Gastroesophageal sphincter (tissue), 3 donors: Measurements from ENCODE around the gene THEM5.

Source experiments
- CTCF ChIP-seq, 4 experiments: fragments of 200-600 bp in 2 of 4; fragments of 450-650 bp in 2 of 4; sonication (generic) in 1 of 4; IDR thresholded peaks; one replicate each; pipeline ENCODE4 v1.5.1; 2017 to 2019; ENCODE audit warnings: antibody characterized with exemption in 4 of 4, mild to moderate bottlenecking in 2 of 4, moderate library complexity in 2 of 4
- EP300 ChIP-seq: sonication (generic); formaldehyde crosslinking; IDR thresholded peaks from one replicate; pipeline ENCODE4 v1.6.1; 2017; ENCODE audit warnings: antibody characterized with exemption, mild to moderate bottlenecking
- POLR2A ChIP-seq, 2 donors: fragments of 450-650 bp; IDR thresholded peaks; one replicate each; pipeline ENCODE4 v1.6.1; 2017; ENCODE audit warnings: antibody characterized with exemption in 2 of 2, mild to moderate bottlenecking in 2 of 2, moderate library complexity in 1 of 2

GRCh38 chr1:151897991-151898431, 44.5 kb upstream of the THEM5 start:
- TF ChIP-seq CTCF (IDR thresholded peaks at IDR 0.05), result no peak
- TF ChIP-seq POLR2A (IDR thresholded peaks at IDR 0.05), result no peak
- no peak for TF ChIP-seq EP300
